ENCODE data around the gene EVC. TPM values are rescaled to one million over a fixed set of nuclear protein-coding genes. Genes with fewer than 3 reads are reported as not detected.
"Not testable (repeated sequence)": the region's sequence is repeated elsewhere in the genome, so short reads cannot be mapped to it uniquely, and the experiment has no call there.

EVC gene
- total RNA-seq, 1 donor from 2014 or later, result 30.2 TPM

GRCh38 chr4:5809216-5809776 is 98.3 kb downstream of the EVC start:
- Mint-ChIP-seq H3K36me3 (ENCODE audit: insufficient read depth) (peaks cover 48% of the 10 kb centered on the region), H3K4me1 (ENCODE audit: low read depth) (no peaks in the 10 kb centered on the region)

GRCh38 chr4:5810151-5810550 is 99.2 kb downstream of the EVC start:
- no peaks in the 10 kb centered on the region for H3K27me3 Mint-ChIP-seq
- no peak overlapping the region for H3K27ac Mint-ChIP-seq
- peaks cover 44% of the 10 kb centered on the region for H3K36me3 Mint-ChIP-seq (ENCODE audit: insufficient read depth)
- no peaks in the 10 kb centered on the region for H3K4me1 Mint-ChIP-seq (ENCODE audit: low read depth)
- TF ChIP-seq CTCF (IDR thresholded peaks at IDR 0.05; ENCODE audit: unreplicated experiment), result no peak
- H3K9me3 Mint-ChIP-seq (ENCODE audit: low read depth), result no peaks in the 10 kb centered on the region
- H3K4me3 Mint-ChIP-seq (ENCODE audit: low read depth), result no peak overlapping the region
- no peak for DNase-seq (ENCODE audit: low spot score, unreplicated experiment)

More at GRCh38 chr4:5809216-5809776, 98.3 kb downstream of the EVC start:
- no peaks in the 10 kb centered on the region for H3K27me3 Mint-ChIP-seq
- no peak overlapping the region for H3K27ac Mint-ChIP-seq
- no peak overlapping the region for H3K4me3 Mint-ChIP-seq (ENCODE audit: low read depth)
- no peak for TF ChIP-seq CTCF (IDR thresholded peaks at IDR 0.05; ENCODE audit: unreplicated experiment)
- H3K9me3 Mint-ChIP-seq (ENCODE audit: low read depth), result no peaks in the 10 kb centered on the region
- no peak for DNase-seq (ENCODE audit: low spot score, unreplicated experiment)

GRCh38 chr4:5810770-5811430 is 99.9 kb downstream of the EVC start:
- no peaks in the 10 kb centered on the region for H3K27me3 Mint-ChIP-seq
- peaks cover 44% of the 10 kb centered on the region for H3K36me3 Mint-ChIP-seq (ENCODE audit: insufficient read depth)
- no peaks in the 10 kb centered on the region for H3K4me1 Mint-ChIP-seq (ENCODE audit: low read depth)
- DNase-seq (ENCODE audit: low spot score, unreplicated experiment), result no peak
- H3K27ac Mint-ChIP-seq, result no peak overlapping the region
- no peaks in the 10 kb centered on the region for H3K9me3 Mint-ChIP-seq (ENCODE audit: low read depth)
- TF ChIP-seq CTCF (IDR thresholded peaks at IDR 0.05; ENCODE audit: unreplicated experiment), result no peak
- no peak overlapping the region for H3K4me3 Mint-ChIP-seq (ENCODE audit: low read depth)

- H3K4me1 Mint-ChIP-seq (ENCODE audit: low read depth); H3K27ac Mint-ChIP-seq; H3K27me3 Mint-ChIP-seq; H3K4me3 Mint-ChIP-seq (ENCODE audit: low read depth); DNase-seq (ENCODE audit: low spot score, unreplicated experiment); H3K9me3 Mint-ChIP-seq (ENCODE audit: low read depth): not testable (repeated sequence)
- peaks cover 40% of the 10 kb centered on the region for H3K36me3 Mint-ChIP-seq (ENCODE audit: insufficient read depth)
Observed at GRCh38 chr4:5812057-5812456, 101.1 kb downstream of the EVC start.

- Mint-ChIP-seq H3K4me1 (ENCODE audit: low read depth) (no peaks in the 10 kb centered on the region), H3K4me3 (ENCODE audit: low read depth) (no peak overlapping the region), H3K27ac (no peak overlapping the region), H3K9me3 (ENCODE audit: low read depth) (no peaks in the 10 kb centered on the region), H3K36me3 (ENCODE audit: insufficient read depth) (peaks cover 43% of the 10 kb centered on the region), H3K27me3 (no peaks in the 10 kb centered on the region)
- no peak for DNase-seq (ENCODE audit: low spot score, unreplicated experiment)
- peak; percentile 71 for TF ChIP-seq CTCF (IDR thresholded peaks at IDR 0.05; ENCODE audit: unreplicated experiment)
Observed at GRCh38 chr4:5812506-5813229, 101.7 kb downstream of the EVC start.
